OCI-LY7 (cell line): ENCODE measurements around the gene CPTP. TPM values are rescaled to one million over a fixed set of nuclear protein-coding genes. Genes with fewer than 3 reads are reported as not detected.

Experiments used
- BruUV-seq: library from RNA; stranded (reverse); fragments of 400-500 nt; replicated peaks from 2 replicates; lab custom pipeline; 2021; lab: Mats Ljungman, UMichigan
- CTCF ChIA-PET: fragments of 300-600 bp; sonication (Branson Sonifier 250); formaldehyde crosslinking; loops from one replicate; lab custom pipeline; 2022; ENCODE audit warnings: antibody characterized with exemption; ENCODE audit not compliant: unreplicated experiment; lab: Charles Lee
- POLR2A ChIA-PET: fragments of 300-600 bp; sonication (Branson Sonifier 250); formaldehyde crosslinking; loops from one replicate; lab custom pipeline; 2022; ENCODE audit warnings: antibody characterized with exemption; lab: Charles Lee
- DNase-seq: peaks from one replicate; pipeline ENCODE4 v3.0.0-alpha.2; 2015; ENCODE audit warnings: low spot score
- H2AFZ ChIP-seq: fragments of 200-600 bp; sonication (generic), shearing (Covaris generic); 2 replicates; pipeline ENCODE4 v1.6.1; 2014; ENCODE audit warnings: mild to moderate bottlenecking, antibody characterized with exemption, low read length, moderate library complexity
- H3K27ac ChIP-seq: fragments of 200-600 bp; sonication (generic); 2 replicates; pipeline ENCODE4 v1.5.1; 2014; ENCODE audit warnings: mixed run types, low read depth, mild to moderate bottlenecking, moderate library complexity, low read length, inconsistent platforms; ENCODE audit not compliant: poor library complexity, severe bottlenecking
- H3K36me3 ChIP-seq: fragments of 200-600 bp; sonication (generic); 2 replicates; pipeline ENCODE4 v1.6.1; 2014; ENCODE audit warnings: mild to moderate bottlenecking, antibody characterized with exemption, low read length, moderate library complexity, mixed read lengths; ENCODE audit not compliant: insufficient read depth
- H3K4me1 ChIP-seq: fragments of 200-600 bp; sonication (generic); 2 replicates; pipeline ENCODE4 v1.5.1; 2014; ENCODE audit warnings: mild to moderate bottlenecking, low read length; ENCODE audit not compliant: insufficient read depth, poor library complexity, severe bottlenecking
- H3K4me2 ChIP-seq: fragments of 200-600 bp; sonication (generic); 2 replicates; pipeline ENCODE4 v1.6.1; 2014; ENCODE audit warnings: mild to moderate bottlenecking, low read length
- H3K4me3 ChIP-seq: fragments of 200-600 bp; sonication (generic); 2 replicates; pipeline ENCODE4 v1.5.1; 2014; ENCODE audit warnings: mild to moderate bottlenecking, low read depth, low read length; ENCODE audit not compliant: poor library complexity, severe bottlenecking
- H3K79me2 ChIP-seq: fragments of 200-600 bp; sonication (generic); 2 replicates; pipeline ENCODE4 v1.6.1; 2016; ENCODE audit warnings: low read depth, mild to moderate bottlenecking, low read length, moderate library complexity, mixed read lengths; ENCODE audit not compliant: insufficient read depth
- H3K9me2 ChIP-seq: fragments of 200-600 bp; sonication (generic); 2 replicates; pipeline ENCODE4 v1.6.1; 2016; ENCODE audit warnings: mild to moderate bottlenecking, low read length, mixed read lengths; ENCODE audit not compliant: insufficient read depth
- H3K9me3 ChIP-seq: fragments of 200-600 bp; sonication (generic); 2 replicates; pipeline ENCODE4 v1.6.1; 2014; ENCODE audit warnings: mild to moderate bottlenecking, mixed run types, low read length, mixed read lengths
- H4K20me1 ChIP-seq: fragments of 200-600 bp; sonication (generic); 2 replicates; pipeline ENCODE4 v1.6.1; 2014; ENCODE audit warnings: mild to moderate bottlenecking, antibody characterized with exemption, low read length, moderate library complexity, mixed read lengths; ENCODE audit not compliant: insufficient read depth
- EZH2phosphoT487 ChIP-seq: fragments of 200-600 bp; sonication (generic); IDR thresholded peaks from 2 replicates; pipeline ENCODE4 v1.6.1; 2018; ENCODE audit warnings: low read depth, borderline replicate concordance, mild to moderate bottlenecking, mixed run types, antibody characterized with exemption, low read length, moderate library complexity, mixed read lengths
- intact Hi-C: fragments of 100-400 bp; cut with micrococcal nuclease; formaldehyde crosslinking; loops from one replicate; pipeline ENCODE4 v1.10.0; 2022; ENCODE audit not compliant: unreplicated experiment
- total RNA-seq, 2 experiments: library from RNA; depleted of rRNA in 1 of 2; stranded (reverse); fragments of >200 nt in 1 of 2; shearing (Covaris generic) in 1 of 2; gene quantifications; 2 replicates each; pipeline ENCODE4 v1.2.3, GENCODE V29; 2014 to 2022
- TF ChIP-seq, protein P1 (sequence below): fragments of 200-600 bp; sonication (generic); conservative IDR thresholded peaks from 2 replicates; pipeline ENCODE4 v1.5.1; 2014; ENCODE audit warnings: mild to moderate bottlenecking, antibody characterized with exemption, low read length, moderate library complexity, mixed read lengths

Gene CPTP
- total RNA-seq, 2 experiments from 2014 or later = 16.6 to 20.6 TPM

DNA sequence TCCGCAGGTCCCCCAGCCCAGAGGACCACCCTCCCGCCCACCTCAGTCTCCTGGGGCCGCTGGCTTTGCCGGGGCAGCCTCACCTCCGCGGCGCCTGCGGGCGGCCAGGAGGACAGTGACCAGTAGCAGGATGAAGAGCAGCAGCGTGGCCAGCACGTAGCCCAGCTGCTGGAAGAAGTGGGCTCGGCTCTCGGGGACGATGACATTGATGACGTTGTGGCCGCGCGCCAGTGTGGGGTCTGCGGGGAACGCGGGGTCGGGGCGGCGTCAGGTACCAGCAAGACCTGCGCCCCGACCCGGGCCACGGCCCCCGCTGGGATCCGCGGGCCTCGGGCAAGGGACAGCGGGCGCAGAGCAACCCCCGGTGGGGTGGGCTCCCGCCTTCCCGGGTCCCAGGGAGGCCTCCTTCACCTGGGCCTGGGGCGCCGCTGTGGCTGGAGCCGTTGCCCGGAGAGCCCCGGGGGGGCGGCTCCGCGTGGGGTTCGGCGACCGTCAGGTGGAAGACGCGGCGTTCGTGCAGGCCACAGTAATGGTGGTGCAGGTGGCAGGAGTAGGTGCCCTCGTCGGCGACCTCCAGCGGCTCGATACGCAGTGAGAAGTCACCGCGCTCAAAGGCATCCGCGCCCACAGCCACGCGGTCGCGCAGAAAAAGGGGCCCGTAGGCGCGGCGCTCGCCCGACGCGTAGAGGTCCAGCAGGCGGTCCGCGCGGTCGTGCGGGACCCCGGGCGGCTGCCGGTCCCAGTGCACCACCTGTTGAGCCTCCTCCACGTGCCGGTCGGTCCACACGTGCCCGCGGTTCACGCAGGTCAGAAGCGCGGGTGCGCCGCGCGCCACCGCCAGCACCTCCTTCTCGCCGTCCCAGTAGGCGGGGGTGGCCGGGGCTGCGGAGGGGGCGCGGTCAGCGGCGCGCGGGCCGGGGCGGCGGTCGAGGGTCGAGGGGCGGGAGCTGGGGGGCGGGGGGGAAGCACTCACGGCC lies 30.0 kb downstream of the CPTP start:
- Histone ChIP-seq H3K4me2 (no peak overlapping the region), H3K79me2 (no peaks in the 10 kb centered on the region), H3K4me1 (peaks cover 21% of the 10 kb centered on the region), H3K9me3 (no peaks in the 10 kb centered on the region), H2AFZ (no peak overlapping the region), H4K20me1 (no peaks in the 10 kb centered on the region), H3K27ac (no peak overlapping the region), H3K4me3 (no peak overlapping the region), H3K9me2 (no peaks in the 10 kb centered on the region), H3K36me3 (no peaks in the 10 kb centered on the region)
- intact Hi-C loops = no loop called here
- POLR2A ChIA-PET = no interaction called here
- BruUV-seq = no TSS peak
- no peak for DNase-seq
- TF ChIP-seq, protein P1, sequence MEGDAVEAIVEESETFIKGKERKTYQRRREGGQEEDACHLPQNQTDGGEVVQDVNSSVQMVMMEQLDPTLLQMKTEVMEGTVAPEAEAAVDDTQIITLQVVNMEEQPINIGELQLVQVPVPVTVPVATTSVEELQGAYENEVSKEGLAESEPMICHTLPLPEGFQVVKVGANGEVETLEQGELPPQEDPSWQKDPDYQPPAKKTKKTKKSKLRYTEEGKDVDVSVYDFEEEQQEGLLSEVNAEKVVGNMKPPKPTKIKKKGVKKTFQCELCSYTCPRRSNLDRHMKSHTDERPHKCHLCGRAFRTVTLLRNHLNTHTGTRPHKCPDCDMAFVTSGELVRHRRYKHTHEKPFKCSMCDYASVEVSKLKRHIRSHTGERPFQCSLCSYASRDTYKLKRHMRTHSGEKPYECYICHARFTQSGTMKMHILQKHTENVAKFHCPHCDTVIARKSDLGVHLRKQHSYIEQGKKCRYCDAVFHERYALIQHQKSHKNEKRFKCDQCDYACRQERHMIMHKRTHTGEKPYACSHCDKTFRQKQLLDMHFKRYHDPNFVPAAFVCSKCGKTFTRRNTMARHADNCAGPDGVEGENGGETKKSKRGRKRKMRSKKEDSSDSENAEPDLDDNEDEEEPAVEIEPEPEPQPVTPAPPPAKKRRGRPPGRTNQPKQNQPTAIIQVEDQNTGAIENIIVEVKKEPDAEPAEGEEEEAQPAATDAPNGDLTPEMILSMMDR = no peak
- no peak for TF ChIP-seq EZH2phosphoT487
- CTCF ChIA-PET = no interaction called here

DNA sequence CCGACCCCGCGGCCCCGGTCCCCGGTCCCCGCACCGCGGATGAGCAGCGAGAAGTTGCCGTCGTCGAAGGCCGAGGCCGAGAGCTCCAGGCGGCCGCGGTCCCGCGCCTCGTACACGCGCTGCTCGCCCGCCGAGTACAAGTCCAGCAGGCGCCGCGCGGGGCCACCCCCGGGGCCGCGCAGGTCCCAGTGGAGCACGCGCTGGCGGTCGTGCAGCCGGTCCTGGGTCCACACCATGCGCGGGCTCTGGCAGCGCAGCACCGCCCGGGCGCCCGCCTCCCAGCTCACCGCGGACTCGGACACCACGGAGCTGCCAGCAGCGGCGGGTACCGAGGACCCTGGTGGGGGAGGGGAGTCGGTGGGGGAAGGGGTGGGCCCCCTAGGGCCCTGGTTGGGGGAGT lies 30.8 kb downstream of the CPTP start:
- H3K9me3 ChIP-seq = no peaks in the 10 kb centered on the region
- no peak overlapping the region for H3K27ac ChIP-seq
- no peak for TF ChIP-seq EZH2phosphoT487
- TF ChIP-seq, protein P1 = no peak
- no peaks in the 10 kb centered on the region for H3K9me2 ChIP-seq
- H3K4me3 ChIP-seq = no peak overlapping the region
- intact Hi-C loops = no loop called here
- no peak overlapping the region for H3K4me2 ChIP-seq
- no TSS peak for BruUV-seq
- no peak overlapping the region for H2AFZ ChIP-seq
- no peaks in the 10 kb centered on the region for H3K36me3 ChIP-seq
- no peak for DNase-seq
- CTCF ChIA-PET = no interaction called here
- H4K20me1 ChIP-seq = no peaks in the 10 kb centered on the region
- peaks cover 21% of the 10 kb centered on the region for H3K4me1 ChIP-seq
- POLR2A ChIA-PET = no interaction called here
- no peaks in the 10 kb centered on the region for H3K79me2 ChIP-seq
